ENCODE measurements around the gene MMP3. TPM values are rescaled to one million over a fixed set of nuclear protein-coding genes. Genes with fewer than 3 reads are reported as not detected.

Gene MMP3
- total and polyA plus RNA-seq, 2 experiments from 2014 or later, result 0.93 to 0.97 TPM

- Histone ChIP-seq H3K79me2 (no peaks in the 10 kb centered on the region), H3K9me2 (replicated peaks; ENCODE audit: insufficient read depth) (no peaks in the 10 kb centered on the region), H3K4me3 (no peak overlapping the region), H3K36me3 (replicated peaks; ENCODE audit: insufficient read depth, low read depth) (no peaks in the 10 kb centered on the region), H2AFZ (no peak overlapping the region), H3K4me1 (ENCODE audit: insufficient read depth) (no peaks in the 10 kb centered on the region), H4K20me1 (ENCODE audit: insufficient read depth, poor library complexity, severe bottlenecking) (no peaks in the 10 kb centered on the region), H3K4me2 (no peak overlapping the region), H3K9me3 (ENCODE audit: low read depth) (no peaks in the 10 kb centered on the region), H3K27ac (no peak overlapping the region), H3K27me3 (no peaks in the 10 kb centered on the region)
- TF ChIP-seq, protein P1, sequence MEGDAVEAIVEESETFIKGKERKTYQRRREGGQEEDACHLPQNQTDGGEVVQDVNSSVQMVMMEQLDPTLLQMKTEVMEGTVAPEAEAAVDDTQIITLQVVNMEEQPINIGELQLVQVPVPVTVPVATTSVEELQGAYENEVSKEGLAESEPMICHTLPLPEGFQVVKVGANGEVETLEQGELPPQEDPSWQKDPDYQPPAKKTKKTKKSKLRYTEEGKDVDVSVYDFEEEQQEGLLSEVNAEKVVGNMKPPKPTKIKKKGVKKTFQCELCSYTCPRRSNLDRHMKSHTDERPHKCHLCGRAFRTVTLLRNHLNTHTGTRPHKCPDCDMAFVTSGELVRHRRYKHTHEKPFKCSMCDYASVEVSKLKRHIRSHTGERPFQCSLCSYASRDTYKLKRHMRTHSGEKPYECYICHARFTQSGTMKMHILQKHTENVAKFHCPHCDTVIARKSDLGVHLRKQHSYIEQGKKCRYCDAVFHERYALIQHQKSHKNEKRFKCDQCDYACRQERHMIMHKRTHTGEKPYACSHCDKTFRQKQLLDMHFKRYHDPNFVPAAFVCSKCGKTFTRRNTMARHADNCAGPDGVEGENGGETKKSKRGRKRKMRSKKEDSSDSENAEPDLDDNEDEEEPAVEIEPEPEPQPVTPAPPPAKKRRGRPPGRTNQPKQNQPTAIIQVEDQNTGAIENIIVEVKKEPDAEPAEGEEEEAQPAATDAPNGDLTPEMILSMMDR (IDR thresholded peaks at IDR 0.05; ENCODE audit: poor library complexity), result no peak
- TF ChIP-seq EZH2phosphoT487 (IDR thresholded peaks at IDR 0.05; ENCODE audit: low read depth, severe bottlenecking, unreplicated experiment), result no peak
- TF ChIP-seq EZH2 (IDR thresholded peaks at IDR 0.05; ENCODE audit: borderline replicate concordance), result no peak
- no peak for DNase-seq (ENCODE audit: low spot score)
- 90% methylated on average over 4 of the region's 4 CpGs for WGBS (ENCODE audit: low lambda C conversion rate, missing lambda C conversion rate)
Observed at GRCh38 chr11:102882389-102883024, 39.1 kb upstream of the MMP3 start.

DNA sequence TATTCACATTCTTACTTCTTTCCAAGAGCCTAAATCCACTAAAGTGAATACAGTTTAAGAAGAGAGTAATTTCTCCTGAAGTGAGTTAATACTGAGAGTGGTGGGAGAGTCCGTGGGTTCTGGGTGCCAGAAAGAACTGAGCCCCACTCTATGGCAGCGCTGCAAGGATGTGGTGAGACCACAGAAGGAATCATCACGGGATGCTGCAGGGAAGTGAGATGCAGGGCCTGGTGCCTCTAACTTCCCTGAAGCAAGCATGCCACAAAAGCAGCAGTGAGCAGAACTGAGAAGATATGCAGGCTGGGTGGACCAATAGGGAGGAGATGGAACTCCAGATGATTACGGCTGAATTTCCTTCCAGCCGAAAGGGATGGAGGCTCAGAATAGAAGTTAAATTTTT lies 36.4 kb upstream of the MMP3 start:
- Histone ChIP-seq H3K36me3 (replicated peaks; ENCODE audit: insufficient read depth, low read depth) (no peaks in the 10 kb centered on the region), H3K27me3 (no peaks in the 10 kb centered on the region), H3K79me2 (no peaks in the 10 kb centered on the region), H3K27ac (no peak overlapping the region), H3K9me2 (replicated peaks; ENCODE audit: insufficient read depth) (no peaks in the 10 kb centered on the region), H4K20me1 (ENCODE audit: insufficient read depth, poor library complexity, severe bottlenecking) (no peaks in the 10 kb centered on the region), H2AFZ (no peak overlapping the region), H3K4me1 (ENCODE audit: insufficient read depth) (no peaks in the 10 kb centered on the region), H3K4me2 (no peak overlapping the region), H3K4me3 (no peak overlapping the region), H3K9me3 (ENCODE audit: low read depth) (no peaks in the 10 kb centered on the region)
- TF ChIP-seq, protein P1 (IDR thresholded peaks at IDR 0.05; ENCODE audit: poor library complexity), result no peak
- TF ChIP-seq EZH2phosphoT487 (IDR thresholded peaks at IDR 0.05; ENCODE audit: low read depth, severe bottlenecking, unreplicated experiment) (no peak), EZH2 (IDR thresholded peaks at IDR 0.05; ENCODE audit: borderline replicate concordance) (no peak)
- no peak for DNase-seq (ENCODE audit: low spot score)
- WGBS (ENCODE audit: low lambda C conversion rate, missing lambda C conversion rate), result 95% methylated on average over 5 of the region's 5 CpGs

DNA sequence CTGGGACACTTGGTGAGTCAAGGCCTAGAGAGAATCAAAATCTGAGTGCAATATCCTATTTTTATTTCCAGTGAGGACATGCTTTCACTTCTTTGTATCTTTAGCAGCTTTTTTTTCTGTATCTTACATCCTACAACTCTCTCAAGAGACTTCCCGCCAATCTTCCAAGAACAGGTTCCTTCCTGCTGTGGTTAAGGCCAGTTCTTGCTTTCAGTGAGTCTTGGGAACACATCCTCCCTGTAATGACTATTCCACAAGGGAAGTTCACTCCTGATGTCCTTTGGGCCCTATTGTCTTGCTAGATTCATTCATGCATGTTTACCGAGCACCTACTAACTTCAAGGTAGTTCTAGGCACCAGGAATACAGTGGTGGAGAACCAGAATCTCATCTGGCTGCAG lies 35.2 kb upstream of the MMP3 start:
- no peak for DNase-seq (ENCODE audit: low spot score)
- H3K4me2 ChIP-seq, result no peak overlapping the region
- no peaks in the 10 kb centered on the region for H3K27me3 ChIP-seq
- H3K36me3 ChIP-seq (replicated peaks; ENCODE audit: insufficient read depth, low read depth), result no peaks in the 10 kb centered on the region
- WGBS (ENCODE audit: low lambda C conversion rate, missing lambda C conversion rate), result 97% methylated on average over 2 of the region's 2 CpGs
- no peak for TF ChIP-seq EZH2phosphoT487 (IDR thresholded peaks at IDR 0.05; ENCODE audit: low read depth, severe bottlenecking, unreplicated experiment)
- TF ChIP-seq, protein P1 (IDR thresholded peaks at IDR 0.05; ENCODE audit: poor library complexity), result no peak
- TF ChIP-seq EZH2 (IDR thresholded peaks at IDR 0.05; ENCODE audit: borderline replicate concordance), result no peak
- H2AFZ ChIP-seq, result no peak overlapping the region
- no peaks in the 10 kb centered on the region for H4K20me1 ChIP-seq (ENCODE audit: insufficient read depth, poor library complexity, severe bottlenecking)
- H3K4me1 ChIP-seq (ENCODE audit: insufficient read depth), result no peaks in the 10 kb centered on the region
- H3K9me2 ChIP-seq (replicated peaks; ENCODE audit: insufficient read depth), result no peaks in the 10 kb centered on the region
- H3K9me3 ChIP-seq (ENCODE audit: low read depth), result no peaks in the 10 kb centered on the region
- H3K79me2 ChIP-seq, result no peaks in the 10 kb centered on the region
- H3K4me3 ChIP-seq, result no peak overlapping the region
- H3K27ac ChIP-seq, result no peak overlapping the region

All from hepatocyte (in vitro differentiated cells).